Lower lobe of right lung (tissue), 2 donors: Measurements from ENCODE around the gene RBBP5. TPM values are rescaled to one million over a fixed set of nuclear protein-coding genes. Genes with fewer than 3 reads are reported as not detected.
A peak's percentile ranks its signal among the peaks of the same experiment; 100 is the strongest.

Experiments used
- ATAC-seq, 2 donors: fragments of 200-7000 bp; cut with Tn5 transposase; one replicate each; pipeline ENCODE4 v1.9.1; 2020 to 2022; ENCODE audit warnings: mild to moderate bottlenecking in 2 of 2, moderate library complexity in 2 of 2
- DNase-seq: peaks from one replicate; pipeline ENCODE4 v3.0.0-alpha.2; 2020
- H3K27ac ChIP-seq: fragments of 200-600 bp; one replicate; pipeline ENCODE4 v1.8.0; 2022
- H3K27me3 ChIP-seq: fragments of 200-600 bp; one replicate; pipeline ENCODE4 v1.8.0; 2022; ENCODE audit warnings: low read depth
- H3K36me3 ChIP-seq: fragments of 200-600 bp; one replicate; pipeline ENCODE4 v1.8.0; 2022; ENCODE audit warnings: mild to moderate bottlenecking
- H3K4me1 ChIP-seq: fragments of 200-600 bp; one replicate; pipeline ENCODE4 v1.8.0; 2022
- H3K4me3 ChIP-seq: fragments of 200-600 bp; one replicate; pipeline ENCODE4 v1.8.0; 2022; ENCODE audit warnings: mild to moderate bottlenecking
- H3K9me3 ChIP-seq: fragments of 200-600 bp; one replicate; pipeline ENCODE4 v1.8.0; 2022
- intact Hi-C: fragments of 100-400 bp; cut with DNase I; formaldehyde crosslinking; loops from one replicate; pipeline ENCODE4 v1.11.0; 2022
- total RNA-seq: library from RNA; stranded (reverse); fragmentation: NEBNext Ultra II Directional; extraction: Animal tissue kit (Norgen Biotek cat#: 25700); gene quantifications from one replicate; pipeline ENCODE4 v1.2.1, GENCODE V29; 2021
- TF ChIP-seq, protein P1 (sequence below): fragments of 200-600 bp; IDR thresholded peaks from one replicate; pipeline ENCODE4 v1.8.0; 2022; ENCODE audit warnings: antibody characterized with exemption, mild to moderate bottlenecking
- donor health status: DM: no; HTN: yes; CAD: no; lungs with severe emphysema.

Gene RBBP5
- total RNA-seq, 1 donor from 2014 or later = 17.9 TPM

DNA sequence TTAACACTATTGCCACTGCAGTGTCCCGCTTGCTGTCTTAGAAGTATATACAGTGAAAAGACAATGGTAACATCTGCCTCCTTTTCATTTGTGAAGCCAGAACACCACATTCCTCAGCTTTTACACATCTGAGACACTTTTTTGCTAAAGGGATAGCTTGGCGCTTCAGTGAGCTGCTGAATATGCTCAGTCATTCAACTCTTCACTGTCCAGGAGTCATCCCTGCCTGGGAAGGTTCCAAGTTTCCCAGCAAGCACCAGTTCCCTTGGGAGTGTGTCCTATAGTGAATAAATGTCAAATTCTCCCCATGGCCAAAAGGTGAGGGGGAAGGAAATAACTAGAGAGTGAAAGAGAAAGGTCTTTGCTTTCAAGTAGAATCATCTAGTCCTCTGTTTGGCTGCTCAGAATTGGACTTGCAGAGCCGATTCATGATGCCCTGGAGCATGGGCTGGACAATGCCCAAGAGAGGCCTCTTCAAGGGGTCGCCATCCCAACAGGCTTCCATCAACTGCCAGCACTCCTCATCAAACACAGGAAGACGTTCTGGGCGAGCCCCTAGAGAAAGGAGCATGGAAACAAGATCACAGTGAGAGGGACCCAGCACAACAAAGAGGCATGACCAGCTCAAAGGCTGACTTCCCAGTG lies 25.5 kb upstream of the RBBP5 start:
- ATAC-seq (no peak), DNase-seq (no peak)
- Histone ChIP-seq H3K4me1 (peaks cover 7% of the 10 kb centered on the region), H3K4me3 (no peak overlapping the region), H3K27me3 (no peaks in the 10 kb centered on the region), H3K27ac (no peak overlapping the region), H3K9me3 (no peaks in the 10 kb centered on the region), H3K36me3 (peaks cover 64% of the 10 kb centered on the region)
- intact Hi-C loops = no loop called here
- TF ChIP-seq, protein P1, sequence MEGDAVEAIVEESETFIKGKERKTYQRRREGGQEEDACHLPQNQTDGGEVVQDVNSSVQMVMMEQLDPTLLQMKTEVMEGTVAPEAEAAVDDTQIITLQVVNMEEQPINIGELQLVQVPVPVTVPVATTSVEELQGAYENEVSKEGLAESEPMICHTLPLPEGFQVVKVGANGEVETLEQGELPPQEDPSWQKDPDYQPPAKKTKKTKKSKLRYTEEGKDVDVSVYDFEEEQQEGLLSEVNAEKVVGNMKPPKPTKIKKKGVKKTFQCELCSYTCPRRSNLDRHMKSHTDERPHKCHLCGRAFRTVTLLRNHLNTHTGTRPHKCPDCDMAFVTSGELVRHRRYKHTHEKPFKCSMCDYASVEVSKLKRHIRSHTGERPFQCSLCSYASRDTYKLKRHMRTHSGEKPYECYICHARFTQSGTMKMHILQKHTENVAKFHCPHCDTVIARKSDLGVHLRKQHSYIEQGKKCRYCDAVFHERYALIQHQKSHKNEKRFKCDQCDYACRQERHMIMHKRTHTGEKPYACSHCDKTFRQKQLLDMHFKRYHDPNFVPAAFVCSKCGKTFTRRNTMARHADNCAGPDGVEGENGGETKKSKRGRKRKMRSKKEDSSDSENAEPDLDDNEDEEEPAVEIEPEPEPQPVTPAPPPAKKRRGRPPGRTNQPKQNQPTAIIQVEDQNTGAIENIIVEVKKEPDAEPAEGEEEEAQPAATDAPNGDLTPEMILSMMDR = no peak

DNA sequence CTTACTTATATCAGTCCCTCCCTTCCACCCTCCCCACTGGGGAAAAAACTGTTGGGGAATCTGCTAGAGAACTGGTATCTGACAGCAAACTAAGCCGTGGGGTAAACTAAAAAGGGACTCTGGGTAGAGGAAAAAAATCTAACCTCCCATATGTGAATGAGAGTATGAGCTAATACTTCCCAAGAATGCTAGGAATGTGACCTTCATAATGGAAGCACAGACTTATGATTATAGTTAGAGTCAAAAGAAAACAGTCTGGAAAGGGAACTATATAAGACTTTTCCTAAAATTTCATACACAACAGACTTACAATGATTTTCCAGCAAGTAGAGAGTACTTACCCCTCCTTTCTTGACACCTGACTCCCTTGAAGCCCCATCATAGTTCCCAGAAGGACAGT lies 23.0 kb upstream of the RBBP5 start:
- DNase-seq (no peak), ATAC-seq (no peak)
- TF ChIP-seq, protein P1 = no peak
- H3K27me3 ChIP-seq = no peaks in the 10 kb centered on the region
- no peak overlapping the region for H3K4me3 ChIP-seq
- H3K4me1 ChIP-seq = peaks cover 17% of the 10 kb centered on the region
- no peak overlapping the region for H3K27ac ChIP-seq
- intact Hi-C loops = no loop called here
- H3K36me3 ChIP-seq = peaks cover 41% of the 10 kb centered on the region
- no peaks in the 10 kb centered on the region for H3K9me3 ChIP-seq

DNA sequence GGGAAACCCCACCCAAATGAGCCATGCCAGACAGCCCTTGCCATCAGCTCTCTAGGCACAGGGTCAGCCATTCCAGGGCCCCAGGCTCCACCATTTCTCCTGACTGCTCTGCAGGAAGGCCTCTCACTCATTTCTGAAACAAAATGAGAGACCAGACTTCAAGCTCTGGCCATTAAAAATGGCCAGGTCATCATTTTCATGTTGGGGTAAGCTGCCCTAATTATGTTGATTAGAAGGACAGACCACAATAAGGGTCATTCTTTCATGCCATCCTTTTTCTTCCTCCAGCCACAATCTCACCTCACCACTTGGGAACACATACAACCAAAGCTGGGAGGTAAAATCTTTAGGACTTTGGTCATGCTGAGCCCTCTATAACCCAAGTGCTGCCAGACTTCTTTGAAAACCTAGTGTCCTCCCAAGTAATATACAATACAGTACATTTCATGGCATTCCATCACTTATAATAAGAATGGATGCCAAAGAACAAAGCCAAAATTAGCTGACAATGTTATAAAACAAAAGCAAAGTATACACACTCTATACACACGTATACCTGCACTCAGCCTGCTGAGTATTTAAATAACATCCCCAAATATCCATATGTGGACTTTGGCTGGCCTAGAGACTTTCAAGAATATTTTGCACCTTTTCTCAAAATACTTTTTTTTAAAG lies 22.4 kb upstream of the RBBP5 start:
- Histone ChIP-seq H3K4me3 (no peak overlapping the region), H3K27me3 (no peaks in the 10 kb centered on the region), H3K36me3 (peaks cover 35% of the 10 kb centered on the region), H3K27ac (no peak overlapping the region), H3K9me3 (no peaks in the 10 kb centered on the region), H3K4me1 (peaks cover 17% of the 10 kb centered on the region)
- no peak for DNase-seq
- TF ChIP-seq, protein P1 = no peak
- no peak for ATAC-seq
- intact Hi-C loops = no loop called here

DNA sequence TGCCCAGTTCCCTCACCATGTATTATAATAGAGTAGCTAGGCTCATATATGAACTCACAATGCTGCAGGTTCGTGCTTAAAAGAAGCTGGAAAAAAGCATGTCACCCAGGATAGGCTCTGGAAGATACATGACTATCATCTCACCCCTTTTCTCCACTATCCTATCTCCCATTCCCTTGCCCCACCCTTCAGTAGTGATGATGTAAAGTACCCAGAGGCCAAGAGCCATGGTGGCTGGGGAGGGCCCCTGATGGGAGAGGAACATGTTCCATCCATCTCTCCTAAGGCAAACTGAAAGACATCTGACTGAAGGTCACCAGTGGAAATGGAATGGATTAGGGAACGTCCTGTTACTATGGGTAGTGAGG lies 20.3 kb upstream of the RBBP5 start:
- intact Hi-C loops = no loop called here

DNA sequence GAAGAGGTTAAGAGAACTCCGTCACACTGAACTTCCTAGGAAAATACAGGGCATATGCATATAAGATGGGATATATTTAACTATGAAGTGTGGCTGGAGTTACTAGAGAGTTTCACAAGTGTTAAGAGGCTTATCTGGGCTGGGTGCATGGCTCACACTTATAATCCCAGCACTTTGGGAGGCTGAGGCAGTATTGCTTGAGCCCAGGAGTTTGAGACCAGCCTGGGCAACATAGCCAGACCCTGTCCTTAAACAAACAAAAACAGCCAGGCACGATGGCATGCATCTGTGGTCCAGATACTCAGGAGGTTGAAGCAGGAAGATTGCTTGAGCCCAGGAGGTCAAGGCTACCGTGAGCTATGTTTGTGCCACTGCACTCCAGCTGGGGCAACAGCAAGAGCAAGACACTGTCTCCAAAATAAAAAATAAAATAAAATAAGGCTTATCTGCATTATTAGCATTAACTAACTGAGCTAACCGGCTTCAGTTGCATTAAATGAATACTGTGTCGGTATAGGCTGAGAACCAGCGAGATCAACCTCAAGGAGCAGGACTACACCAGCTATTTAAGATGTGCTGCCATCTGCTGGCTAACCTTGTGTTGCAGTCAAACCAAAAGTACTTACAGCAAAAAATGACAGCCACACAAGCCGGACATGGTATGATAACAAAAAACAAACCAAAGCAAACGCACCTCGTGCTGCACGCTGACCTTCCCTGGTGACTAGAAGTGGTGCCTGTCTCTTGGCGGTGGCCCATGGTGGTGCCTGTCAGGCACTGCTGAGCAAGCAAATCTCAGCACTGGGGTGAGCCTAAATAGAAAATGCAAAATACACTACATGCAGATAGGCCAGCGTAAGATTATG lies 19.7 kb upstream of the RBBP5 start:
- TF ChIP-seq, protein P1 = peak; percentile 84
- Histone ChIP-seq H3K4me1 (peaks cover 17% of the 10 kb centered on the region), H3K36me3 (peaks cover 9% of the 10 kb centered on the region), H3K27ac (no peak overlapping the region), H3K27me3 (no peaks in the 10 kb centered on the region), H3K4me3 (no peak overlapping the region), H3K9me3 (no peaks in the 10 kb centered on the region)
- intact Hi-C loops = no loop called here
- DNase-seq = peak; percentile 62
- peak; percentile 86 to 90 for ATAC-seq

More for the DNA sequence above, 20.3 kb upstream of the RBBP5 start:
- peak in 1 of 2 donors; percentile 37 for ATAC-seq
- no peak overlapping the region for H3K4me3 ChIP-seq
- TF ChIP-seq, protein P1 = no peak
- DNase-seq = no peak
- no peak overlapping the region for H3K27ac ChIP-seq
- H3K36me3 ChIP-seq = peaks cover 16% of the 10 kb centered on the region
- peaks cover 17% of the 10 kb centered on the region for H3K4me1 ChIP-seq
- H3K27me3 ChIP-seq = no peaks in the 10 kb centered on the region
- no peaks in the 10 kb centered on the region for H3K9me3 ChIP-seq
